Endodermal cell (in vitro differentiated cells): ENCODE measurements around the gene SLC44A1. TPM values are rescaled to one million over a fixed set of nuclear protein-coding genes. Genes with fewer than 3 reads are reported as not detected.

Source experiments
- DNase-seq: peaks from one replicate; pipeline ENCODE4 v3.0.0-alpha.2; 2017
- H3K27ac ChIP-seq: 2 replicates; pipeline ENCODE4 v1.5.1; 2013; ENCODE audit warnings: mild to moderate bottlenecking, low read depth, low read length, moderate library complexity
- H3K27me3 ChIP-seq: 2 replicates; pipeline ENCODE4 v1.6.1; 2013; ENCODE audit warnings: mild to moderate bottlenecking, low read length, moderate library complexity; ENCODE audit not compliant: insufficient read depth, control insufficient read depth, poor library complexity, severe bottlenecking
- H3K36me3 ChIP-seq: 2 replicates; pipeline ENCODE4 v1.7.0; 2013; ENCODE audit warnings: mild to moderate bottlenecking, low read length, moderate library complexity; ENCODE audit not compliant: control insufficient read depth, insufficient read depth
- H3K4me1 ChIP-seq: one replicate; pipeline ENCODE4 v1.7.0; 2013; ENCODE audit warnings: low read length; ENCODE audit not compliant: control insufficient read depth, insufficient read depth
- H3K4me3 ChIP-seq: 2 replicates; pipeline ENCODE4 v1.5.1; 2013; ENCODE audit warnings: mild to moderate bottlenecking, low read length, moderate library complexity
- H3K9ac ChIP-seq: 2 replicates; pipeline ENCODE4 v1.6.1; 2013; ENCODE audit warnings: mild to moderate bottlenecking, low read length, moderate library complexity; ENCODE audit not compliant: poor library complexity, severe bottlenecking; ENCODE audit errors: extremely low read depth
- H3K9me3 ChIP-seq: 2 replicates; pipeline ENCODE4 v1.6.1; 2013; ENCODE audit warnings: mild to moderate bottlenecking, low read length, moderate library complexity; ENCODE audit not compliant: control insufficient read depth
- H3K27ac Mint-ChIP-seq: 2 replicates; pipeline ENCODE4 v1.8.0; 2020; ENCODE audit warnings: mixed read lengths
- H3K27me3 Mint-ChIP-seq: 2 replicates; pipeline ENCODE4 v1.8.0; 2021; ENCODE audit warnings: mild to moderate bottlenecking, mixed read lengths; ENCODE audit not compliant: insufficient read depth
- H3K36me3 Mint-ChIP-seq: 2 replicates; pipeline ENCODE4 v1.8.0; 2020; ENCODE audit warnings: low read depth, mixed read lengths
- H3K4me1 Mint-ChIP-seq: 2 replicates; pipeline ENCODE4 v1.8.0; 2020; ENCODE audit warnings: mixed read lengths
- H3K4me3 Mint-ChIP-seq: 2 replicates; pipeline ENCODE4 v1.8.0; 2020; ENCODE audit warnings: mild to moderate bottlenecking, moderate library complexity, mixed read lengths
- H3K9me3 Mint-ChIP-seq: 2 replicates; pipeline ENCODE4 v1.8.0; 2020; ENCODE audit warnings: mild to moderate bottlenecking, mixed read lengths
- CTCF ChIP-seq: fragments of 200-600 bp; sonication (generic); conservative IDR thresholded peaks from 2 replicates; pipeline ENCODE4 v1.5.0; 2021; ENCODE audit warnings: antibody characterized with exemption, mild to moderate bottlenecking
- WGBS, 2 experiments: methylation state at CpG; one replicate each; pipeline versions ENCODE4 v1.1.5 to v1.1.7; 2013; ENCODE audit warnings: missing lambda C conversion rate in 2 of 2, mixed read lengths in 1 of 2; ENCODE audit not compliant: insufficient coverage in 1 of 2, insufficient read length in 1 of 2; 5-methylcytosine and 5-hydroxymethylcytosine counted together
- total RNA-seq, 2 donors: library from RNA; stranded (reverse); fragmentation: NEBNext Ultra II Directional in 1 of 2; extraction: Animal tissue kit (Norgen Biotek cat#: 25700) in 1 of 2; gene quantifications; 2 replicates in 1 of 2; 3 replicates in 1 of 2; pipeline ENCODE4 v1.2.1, GENCODE V29; 2021

SLC44A1 gene
- total RNA-seq, 2 donors from 2014 or later, result 69.7 to 73.4 TPM

DNA sequence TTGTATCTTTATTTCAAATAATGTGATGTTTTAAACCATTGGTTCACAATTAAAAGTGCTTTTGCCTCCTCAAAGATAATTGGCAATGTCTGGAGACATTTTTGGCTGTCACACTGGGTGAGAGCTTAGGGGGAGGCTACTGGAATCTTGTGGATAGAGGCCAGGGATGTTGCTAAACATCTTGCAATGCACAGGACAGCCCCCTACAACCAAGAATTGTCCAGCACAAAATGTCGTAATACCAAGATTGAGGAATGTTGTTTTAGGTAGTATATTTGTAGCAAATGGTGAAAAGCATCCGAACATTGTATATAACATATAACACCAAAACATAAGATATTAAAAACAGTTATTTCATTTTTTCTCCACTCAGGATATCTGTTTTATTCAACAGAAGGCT is 99.8 kb downstream of the SLC44A1 start:
- H3K27me3 Mint-ChIP-seq, result no peaks in the 10 kb centered on the region
- WGBS, 2 experiments, result no CpG with 5 or more reads among the region's 2 CpGs
- H3K9me3 ChIP-seq, result no peaks in the 10 kb centered on the region

DNA sequence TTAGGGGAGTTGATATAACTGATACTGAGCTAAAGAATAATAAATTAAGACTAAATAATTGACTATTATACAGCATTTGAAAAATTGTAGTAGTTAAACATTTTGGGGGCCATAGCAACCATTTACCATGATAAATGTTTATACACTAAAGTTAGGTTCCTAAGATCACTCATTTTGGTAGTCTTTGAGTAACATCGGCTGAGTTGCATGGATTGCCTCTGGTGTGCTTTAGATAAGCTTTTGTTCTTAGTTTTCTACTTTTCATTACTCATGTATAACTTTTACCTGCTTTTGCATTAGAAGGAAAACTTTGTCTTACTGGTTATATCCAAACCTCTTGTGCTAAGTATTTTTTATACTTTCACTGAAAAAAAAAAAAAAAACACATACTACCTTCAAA is 101.2 kb downstream of the SLC44A1 start:
- H3K4me1 ChIP-seq, result no peaks in the 10 kb centered on the region
- Mint-ChIP-seq H3K4me1 (peaks cover 3% of the 10 kb centered on the region), H3K27ac (no peak overlapping the region), H3K4me3 (no peak overlapping the region), H3K36me3 (peaks cover 3% of the 10 kb centered on the region), H3K9me3 (no peaks in the 10 kb centered on the region), H3K27me3 (no peaks in the 10 kb centered on the region)
- H3K9me3 ChIP-seq, result no peaks in the 10 kb centered on the region
- H3K4me3 ChIP-seq, result no peak overlapping the region
- no peak for DNase-seq
- no peak overlapping the region for H3K27ac ChIP-seq
- H3K27me3 ChIP-seq, result no peaks in the 10 kb centered on the region
- no peak overlapping the region for H3K9ac ChIP-seq
- H3K36me3 ChIP-seq, result peaks cover 16% of the 10 kb centered on the region
- TF ChIP-seq CTCF, result no peak
- WGBS, 2 experiments, result 86% methylated on average over 1 of the region's 1 CpG

More for the DNA sequence above, 99.8 kb downstream of the SLC44A1 start:
- no peak overlapping the region for H3K4me3 Mint-ChIP-seq
- H3K36me3 ChIP-seq, result peaks cover 8% of the 10 kb centered on the region
- no peaks in the 10 kb centered on the region for H3K27me3 ChIP-seq
- TF ChIP-seq CTCF, result no peak
- H3K4me3 ChIP-seq, result no peak overlapping the region
- peaks cover 3% of the 10 kb centered on the region for H3K4me1 Mint-ChIP-seq
- no peaks in the 10 kb centered on the region for H3K4me1 ChIP-seq
- DNase-seq, result no peak
- H3K27ac Mint-ChIP-seq, result no peak overlapping the region
- peaks cover 3% of the 10 kb centered on the region for H3K36me3 Mint-ChIP-seq
- no peaks in the 10 kb centered on the region for H3K9me3 Mint-ChIP-seq
- no peak overlapping the region for H3K27ac ChIP-seq
- no peak overlapping the region for H3K9ac ChIP-seq

DNA sequence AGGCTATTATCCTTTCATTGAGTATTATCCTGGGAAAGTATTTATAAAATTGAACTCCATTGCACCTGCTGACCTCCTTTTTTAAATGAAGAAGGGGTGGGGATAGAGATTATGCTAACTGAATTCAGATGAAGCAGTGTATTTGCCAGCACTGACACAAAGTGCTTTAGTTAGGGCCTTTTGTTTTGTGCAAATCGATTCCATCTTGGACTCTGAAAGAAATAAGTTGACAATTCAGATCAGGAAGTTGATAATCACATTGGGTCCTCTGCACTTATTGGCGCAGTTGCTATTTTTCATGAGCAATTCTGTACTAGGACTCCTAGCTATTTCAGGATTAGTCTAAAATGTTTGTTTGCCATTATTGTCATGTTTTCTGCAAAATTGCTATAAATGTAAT is 101.8 kb downstream of the SLC44A1 start:
- no peak overlapping the region for H3K27ac Mint-ChIP-seq
- H3K27me3 ChIP-seq, result no peaks in the 10 kb centered on the region
- DNase-seq, result no peak
- H3K4me1 ChIP-seq, result no peaks in the 10 kb centered on the region
- H3K36me3 ChIP-seq, result peaks cover 16% of the 10 kb centered on the region
- no peak overlapping the region for H3K4me3 ChIP-seq
- 97 to 100% methylated on average over 2 of the region's 2 CpGs for WGBS, 2 experiments
- H3K36me3 Mint-ChIP-seq, result peaks cover 7% of the 10 kb centered on the region
- no peak overlapping the region for H3K4me3 Mint-ChIP-seq
- H3K27me3 Mint-ChIP-seq, result no peaks in the 10 kb centered on the region
- peaks cover 3% of the 10 kb centered on the region for H3K4me1 Mint-ChIP-seq
- H3K9me3 Mint-ChIP-seq, result no peaks in the 10 kb centered on the region
- no peak for TF ChIP-seq CTCF
- H3K9ac ChIP-seq, result no peak overlapping the region
- H3K27ac ChIP-seq, result no peak overlapping the region
- no peaks in the 10 kb centered on the region for H3K9me3 ChIP-seq
